HG02973 (cell line): ENCODE results near the gene KRT17.
"Not testable (repeated sequence)": the region's sequence is repeated elsewhere in the genome, so short reads cannot be mapped to it uniquely, and the experiment has no call there.

Experiments used
- ATAC-seq: cut with Tn5 transposase; IDR thresholded peaks from one replicate; pipeline ENCODE4 v1.9.1; 2021; ENCODE audit warnings: moderate library complexity; ENCODE audit not compliant: unreplicated experiment

Gene KRT17

GRCh38 chr17:41635121-41636097, 11.0 kb upstream of the KRT17 start:
- no peak for ATAC-seq

GRCh38 chr17:41634639-41635038, 10.3 kb upstream of the KRT17 start:
- no peak for ATAC-seq

GRCh38 chr17:41633556-41634199, 9.3 kb upstream of the KRT17 start:
- ATAC-seq, result no peak

- ATAC-seq, result no peak
Observed at GRCh38 chr17:41632482-41633105, 8.2 kb upstream of the KRT17 start.

- no peak for ATAC-seq
Observed at GRCh38 chr17:41631898-41632285, 7.5 kb upstream of the KRT17 start.

- ATAC-seq, result no peak
Observed at GRCh38 chr17:41631025-41631897, 6.9 kb upstream of the KRT17 start.

- ATAC-seq, result no peak
Observed at GRCh38 chr17:41629826-41630670, 5.7 kb upstream of the KRT17 start.

- no peak for ATAC-seq
Observed at GRCh38 chr17:41629316-41629715, 4.9 kb upstream of the KRT17 start.

GRCh38 chr17:41628621-41629255, 4.4 kb upstream of the KRT17 start:
- ATAC-seq, result not testable (repeated sequence)

GRCh38 chr17:41628073-41628370, 3.6 kb upstream of the KRT17 start:
- not testable (repeated sequence) for ATAC-seq

GRCh38 chr17:41627316-41628072, 3.1 kb upstream of the KRT17 start:
- ATAC-seq, result no peak

- ATAC-seq, result not testable (repeated sequence)
Observed at GRCh38 chr17:41626914-41627295, 2.5 kb upstream of the KRT17 start.

GRCh38 chr17:41626028-41626913, 1.9 kb upstream of the KRT17 start:
- ATAC-seq, result not testable (repeated sequence)

- no peak for ATAC-seq
Observed at GRCh38 chr17:41625602-41626001, 1.2 kb upstream of the KRT17 start.

GRCh38 chr17:41623184-41623861, 1.1 kb downstream of the KRT17 start:
- not testable (repeated sequence) for ATAC-seq

GRCh38 chr17:41622340-41623183, 1.8 kb downstream of the KRT17 start:
- ATAC-seq, result not testable (repeated sequence)
